ENCODE data around the gene MACROD2.

- no peak for TF ChIP-seq CTCF (IDR thresholded peaks at IDR 0.05)
- no peak for TF ChIP-seq POLR2A (IDR thresholded peaks at IDR 0.05)
Observed at GRCh38 chr20:15364781-15365180, 1369.5 kb downstream of the MACROD2 start.
